Prostate gland (tissue), 2 donors: ENCODE measurements around the gene EHBP1. TPM values are rescaled to one million over a fixed set of nuclear protein-coding genes. Genes with fewer than 3 reads are reported as not detected.

Source experiments
- DNase-seq: peaks from one replicate; pipeline ENCODE4 v3.0.0-alpha.2; 2019; ENCODE audit warnings: low spot score
- H3K27ac ChIP-seq, 2 donors: fragments of 200-600 bp; sonication (generic); 2 replicates each; pipeline ENCODE4 v1.5.1; 2017 to 2019
- H3K27me3 ChIP-seq: fragments of 200-600 bp; sonication (generic); replicated peaks from 2 replicates; pipeline ENCODE4 v1.5.1; 2019; ENCODE audit not compliant: insufficient read depth
- H3K36me3 ChIP-seq, 2 donors: fragments of 200-600 bp; sonication (generic); 1 replicate in 1 of 2; 2 replicates in 1 of 2; pipeline versions ENCODE4 v1.5.1 to v1.8.1; 2017 to 2019
- H3K4me1 ChIP-seq: fragments of 200-600 bp; sonication (generic); replicated peaks from 2 replicates; pipeline ENCODE4 v1.5.1; 2019
- H3K4me3 ChIP-seq, 2 donors: fragments of 200-600 bp; sonication (generic); 2 replicates each; pipeline ENCODE4 v1.5.1; 2017 to 2019
- H3K9me3 ChIP-seq: fragments of 200-600 bp; sonication (generic); 2 replicates; pipeline ENCODE4 v1.5.1; 2017
- POLR2A ChIP-seq: fragments of 450-650 bp; IDR thresholded peaks from one replicate; pipeline ENCODE4 v1.6.1; 2016; ENCODE audit warnings: antibody characterized with exemption, mild to moderate bottlenecking
- POLR2AphosphoS5 ChIP-seq: sonication (generic); formaldehyde crosslinking; IDR thresholded peaks from one replicate; pipeline ENCODE4 v1.6.1; 2017; ENCODE audit warnings: antibody characterized with exemption
- WGBS: methylation state at CpG from one replicate; pipeline ENCODE4 v1.1.5; 2018; 5-methylcytosine and 5-hydroxymethylcytosine counted together
- intact Hi-C: fragments of 100-400 bp; cut with DNase I; formaldehyde crosslinking; loops from one replicate; pipeline ENCODE4 v1.14.2; 2022
- total RNA-seq, 2 donors: library from RNA; depleted of rRNA; stranded (reverse); fragments of >200 nt; gene quantifications; one replicate each; pipeline ENCODE4 v1.1.0, GENCODE V29; 2016
- TF ChIP-seq, protein P1 (sequence below), 4 experiments: fragments of 200-600 bp in 2 of 4; fragments of 450-650 bp in 2 of 4; sonication (generic) in 2 of 4; IDR thresholded peaks; 1 replicate in 3 of 4; 2 replicates in 1 of 4; pipeline ENCODE4 v1.5.1; 2016 to 2019; ENCODE audit warnings: antibody characterized with exemption in 4 of 4, mild to moderate bottlenecking in 2 of 4, moderate library complexity in 2 of 4

The EHBP1 gene
- total RNA-seq, 2 donors from 2014 or later, result 26.5 to 30.3 TPM

DNA sequence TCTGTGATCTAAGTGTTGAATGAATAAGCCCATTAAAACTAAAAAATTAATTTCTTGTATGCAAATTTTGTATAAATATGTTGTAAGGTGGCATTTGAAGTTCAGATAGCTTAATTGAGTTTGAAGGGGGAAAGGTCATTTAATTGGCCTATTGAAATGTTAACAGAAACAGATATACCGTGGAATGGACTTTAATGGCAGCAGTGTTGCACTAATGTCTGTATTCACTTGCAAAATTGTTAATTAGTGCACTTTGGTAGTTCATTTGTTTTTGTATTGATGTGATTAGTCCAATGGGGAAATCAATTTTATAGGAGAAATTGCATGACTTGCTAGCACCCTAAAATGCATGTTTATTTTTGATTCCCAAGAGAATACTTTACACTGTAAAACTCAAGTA, 303.3 kb downstream of the EHBP1 start:
- Histone ChIP-seq H3K4me1 (no peaks in the 10 kb centered on the region), H3K27ac (no peak overlapping the region), H3K9me3 (no peaks in the 10 kb centered on the region), H3K27me3 (no peaks in the 10 kb centered on the region), H3K36me3 (no peaks in the 10 kb centered on the region), H3K4me3 (no peak overlapping the region)
- WGBS, result 91% methylated on average over 1 of the region's 1 CpG
- no peak for DNase-seq
- intact Hi-C loops, result no loop called here
- TF ChIP-seq POLR2AphosphoS5 (no peak), POLR2A (no peak)
- TF ChIP-seq, protein P1, sequence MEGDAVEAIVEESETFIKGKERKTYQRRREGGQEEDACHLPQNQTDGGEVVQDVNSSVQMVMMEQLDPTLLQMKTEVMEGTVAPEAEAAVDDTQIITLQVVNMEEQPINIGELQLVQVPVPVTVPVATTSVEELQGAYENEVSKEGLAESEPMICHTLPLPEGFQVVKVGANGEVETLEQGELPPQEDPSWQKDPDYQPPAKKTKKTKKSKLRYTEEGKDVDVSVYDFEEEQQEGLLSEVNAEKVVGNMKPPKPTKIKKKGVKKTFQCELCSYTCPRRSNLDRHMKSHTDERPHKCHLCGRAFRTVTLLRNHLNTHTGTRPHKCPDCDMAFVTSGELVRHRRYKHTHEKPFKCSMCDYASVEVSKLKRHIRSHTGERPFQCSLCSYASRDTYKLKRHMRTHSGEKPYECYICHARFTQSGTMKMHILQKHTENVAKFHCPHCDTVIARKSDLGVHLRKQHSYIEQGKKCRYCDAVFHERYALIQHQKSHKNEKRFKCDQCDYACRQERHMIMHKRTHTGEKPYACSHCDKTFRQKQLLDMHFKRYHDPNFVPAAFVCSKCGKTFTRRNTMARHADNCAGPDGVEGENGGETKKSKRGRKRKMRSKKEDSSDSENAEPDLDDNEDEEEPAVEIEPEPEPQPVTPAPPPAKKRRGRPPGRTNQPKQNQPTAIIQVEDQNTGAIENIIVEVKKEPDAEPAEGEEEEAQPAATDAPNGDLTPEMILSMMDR (IDR thresholded peaks at IDR 0.05), result no peak

DNA sequence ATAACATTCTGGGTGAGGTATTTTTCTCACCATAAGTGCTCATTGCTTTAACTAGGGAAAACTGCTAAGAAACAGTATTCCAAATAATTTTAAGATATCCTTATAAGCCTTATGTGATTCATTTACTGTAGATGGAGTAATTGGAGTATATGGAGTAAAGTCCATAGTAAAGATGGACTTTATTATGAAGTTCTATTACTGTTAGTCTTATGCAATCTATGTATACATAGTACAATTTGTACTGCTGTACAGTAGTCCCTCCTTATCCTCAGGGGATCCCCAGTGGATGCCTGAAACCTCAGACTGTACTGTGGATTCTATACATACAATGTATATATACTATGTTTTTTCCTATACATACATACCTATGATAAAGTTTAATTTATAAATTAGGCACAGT, 304.0 kb downstream of the EHBP1 start:
- TF ChIP-seq POLR2A (no peak), POLR2AphosphoS5 (no peak)
- TF ChIP-seq, protein P1 (IDR thresholded peaks at IDR 0.05), result no peak
- H3K9me3 ChIP-seq, result no peaks in the 10 kb centered on the region
- H3K27me3 ChIP-seq, result no peaks in the 10 kb centered on the region
- no peaks in the 10 kb centered on the region for H3K4me1 ChIP-seq
- no peak for DNase-seq
- H3K27ac ChIP-seq, result no peak overlapping the region
- no peak overlapping the region for H3K4me3 ChIP-seq
- H3K36me3 ChIP-seq, result no peaks in the 10 kb centered on the region
- intact Hi-C loops, result no loop called here

DNA sequence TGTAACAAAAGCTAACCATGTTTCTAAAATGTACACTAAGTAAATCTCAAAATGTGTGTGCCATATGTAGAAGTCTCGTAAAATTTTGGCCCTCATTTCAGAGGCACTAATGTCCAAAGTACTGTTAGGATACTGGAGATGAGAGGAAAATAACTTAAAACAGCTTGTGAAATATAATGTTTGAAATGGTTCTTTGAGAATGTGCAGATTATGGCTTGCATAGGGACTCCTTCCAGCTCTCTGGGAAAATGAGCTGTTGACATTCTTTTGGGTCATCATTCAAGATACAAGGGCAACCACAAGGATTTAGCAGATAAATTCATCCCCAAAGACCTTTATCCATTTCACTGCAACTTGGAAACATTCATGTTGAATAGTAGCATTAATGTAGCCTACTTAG, 307.0 kb downstream of the EHBP1 start:
- Histone ChIP-seq H3K27me3 (no peaks in the 10 kb centered on the region), H3K36me3 (no peaks in the 10 kb centered on the region), H3K4me3 (no peak overlapping the region), H3K9me3 (no peaks in the 10 kb centered on the region), H3K27ac (no peak overlapping the region), H3K4me1 (no peaks in the 10 kb centered on the region)
- WGBS, result 96% methylated on average over 1 of the region's 1 CpG
- intact Hi-C loops, result no loop called here
- TF ChIP-seq POLR2AphosphoS5, result no peak
- no peak for TF ChIP-seq POLR2A
- TF ChIP-seq, protein P1 (IDR thresholded peaks at IDR 0.05), result no peak
- DNase-seq, result no peak

DNA sequence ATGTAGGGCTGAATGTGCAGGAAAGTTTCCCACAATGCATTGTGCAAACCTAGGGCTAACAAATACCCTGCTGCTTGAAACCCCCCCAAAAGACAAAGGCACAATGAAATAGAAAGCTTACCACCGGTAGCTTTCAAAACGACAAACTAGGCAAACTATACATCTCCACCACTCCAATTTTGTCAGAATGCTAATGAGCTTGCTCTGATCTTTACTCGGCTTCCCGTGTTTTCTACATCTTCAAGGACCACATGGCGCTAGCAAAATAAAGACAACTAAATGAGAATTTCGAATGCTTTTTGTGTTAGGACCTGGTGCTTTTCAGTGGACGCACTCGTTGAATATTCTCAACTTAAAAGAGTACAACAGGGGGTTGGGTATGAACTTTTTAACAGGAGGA, 307.9 kb downstream of the EHBP1 start:
- Histone ChIP-seq H3K36me3 (no peaks in the 10 kb centered on the region), H3K27me3 (no peaks in the 10 kb centered on the region), H3K4me1 (no peaks in the 10 kb centered on the region), H3K27ac (no peak overlapping the region), H3K4me3 (no peak overlapping the region), H3K9me3 (no peaks in the 10 kb centered on the region)
- intact Hi-C loops, result no loop called here
- 87% methylated on average over 8 of the region's 8 CpGs for WGBS
- TF ChIP-seq POLR2AphosphoS5, result no peak
- TF ChIP-seq, protein P1 (IDR thresholded peaks at IDR 0.05), result no peak
- no peak for TF ChIP-seq POLR2A
- DNase-seq, result no peak

DNA sequence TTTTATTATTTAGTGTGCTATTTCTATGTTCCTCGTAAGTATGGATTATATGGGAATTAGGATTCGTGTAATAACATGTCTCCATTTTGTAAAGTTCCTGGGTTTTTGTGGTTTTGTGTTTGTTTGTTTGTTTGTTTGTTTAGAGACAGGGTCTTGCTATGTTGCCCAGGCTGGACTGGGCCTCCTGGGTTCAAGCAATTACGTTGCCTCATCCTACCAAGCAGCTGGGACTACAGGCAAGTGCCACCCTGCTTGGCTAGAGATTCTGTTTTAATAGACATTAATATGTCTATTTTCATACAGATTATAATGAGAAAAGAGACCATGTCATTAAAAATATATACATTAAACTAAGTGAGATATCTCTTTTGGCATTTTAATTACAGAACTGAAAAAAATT, 309.9 kb downstream of the EHBP1 start:
- WGBS, result 96% methylated on average over 3 of the region's 3 CpGs
- no peak overlapping the region for H3K27ac ChIP-seq
- TF ChIP-seq POLR2A (no peak), POLR2AphosphoS5 (no peak)
- TF ChIP-seq, protein P1 (IDR thresholded peaks at IDR 0.05), result no peak

More for the DNA sequence above, 309.9 kb downstream of the EHBP1 start:
- H3K9me3 ChIP-seq, result no peaks in the 10 kb centered on the region
- no peaks in the 10 kb centered on the region for H3K36me3 ChIP-seq
- no peaks in the 10 kb centered on the region for H3K4me1 ChIP-seq
- intact Hi-C loops, result no loop called here
- H3K27me3 ChIP-seq, result no peaks in the 10 kb centered on the region
- H3K4me3 ChIP-seq, result no peak overlapping the region
- no peak for DNase-seq
